HG02973 (cell line): ENCODE data around the gene IL22.

ENCODE experiments used
- ATAC-seq: cut with Tn5 transposase; IDR thresholded peaks from one replicate; pipeline ENCODE4 v1.9.1; 2021; ENCODE audit warnings: moderate library complexity; ENCODE audit not compliant: unreplicated experiment

The IL22 gene

DNA sequence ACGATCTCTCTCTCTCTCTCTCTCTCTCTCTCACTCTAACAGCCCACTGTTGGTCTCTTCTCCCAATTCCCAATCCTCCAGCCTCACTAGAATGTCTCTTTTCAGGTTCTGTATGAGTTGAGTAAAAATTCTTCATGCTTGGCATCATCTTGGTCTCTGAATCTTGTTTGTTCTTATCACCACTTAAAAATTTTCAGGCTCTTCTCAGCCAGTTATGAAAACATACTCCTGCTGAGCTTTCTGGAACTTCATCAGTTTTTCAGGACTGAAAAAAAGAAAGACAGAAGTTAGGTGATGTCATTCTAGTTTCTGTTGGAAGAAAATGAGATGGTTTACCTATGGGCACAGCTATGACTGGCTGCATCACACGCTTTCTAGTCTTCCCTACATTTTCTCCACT, 11.5 kb upstream of the IL22 start:
- no peak for ATAC-seq

DNA sequence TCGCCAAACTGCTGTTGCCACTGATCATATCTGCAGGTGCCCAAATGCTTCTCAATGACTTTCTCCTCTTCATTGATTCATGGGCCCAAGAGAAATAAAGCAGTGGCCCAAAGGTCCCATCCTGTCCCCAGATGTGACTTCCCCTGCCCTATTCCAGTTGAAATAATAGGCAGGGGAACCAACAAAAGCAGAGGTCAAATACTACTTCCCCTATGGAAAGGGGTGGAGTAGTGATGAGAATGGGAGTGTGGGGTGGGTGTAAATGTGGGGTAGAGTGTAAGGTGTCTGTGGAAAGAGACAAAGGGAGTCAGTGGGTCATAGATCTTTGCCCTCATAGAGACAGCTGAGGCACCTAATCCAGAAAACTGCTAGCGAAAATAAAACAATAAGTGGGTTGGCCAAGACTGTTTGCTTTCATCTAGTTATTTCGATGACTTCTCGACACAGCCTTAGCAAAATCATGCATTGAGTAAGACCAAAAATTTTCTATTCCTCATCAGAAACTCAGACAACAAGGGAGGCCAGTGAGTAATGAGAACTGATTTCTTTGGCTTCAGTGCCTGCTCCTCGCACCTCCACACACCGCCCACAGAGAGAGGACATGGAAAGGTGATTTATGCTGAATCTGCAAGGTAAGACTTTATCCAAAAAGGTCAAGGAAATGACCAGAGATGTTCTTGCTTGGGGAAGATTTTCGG, 10.9 kb upstream of the IL22 start:
- ATAC-seq: no peak

DNA sequence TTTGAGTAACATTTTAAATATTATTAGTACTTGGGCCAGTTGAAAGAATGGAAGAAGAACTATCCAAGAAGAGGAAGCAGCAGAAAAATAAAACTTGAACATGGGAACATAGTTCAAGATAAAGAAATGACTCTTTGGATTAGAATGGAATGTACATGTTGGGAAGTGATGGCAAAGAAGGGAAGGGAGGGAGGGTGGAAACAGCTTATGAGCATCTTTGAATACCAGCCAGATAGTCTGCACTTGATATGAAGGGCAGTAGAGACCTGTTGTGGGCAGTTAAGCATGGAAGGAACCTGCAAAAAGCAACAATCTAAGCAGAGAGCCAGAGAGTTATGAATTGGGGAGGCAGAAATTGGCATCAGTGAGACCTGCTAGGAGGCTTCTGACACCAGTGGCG, 10.0 kb upstream of the IL22 start:
- ATAC-seq: no peak

DNA sequence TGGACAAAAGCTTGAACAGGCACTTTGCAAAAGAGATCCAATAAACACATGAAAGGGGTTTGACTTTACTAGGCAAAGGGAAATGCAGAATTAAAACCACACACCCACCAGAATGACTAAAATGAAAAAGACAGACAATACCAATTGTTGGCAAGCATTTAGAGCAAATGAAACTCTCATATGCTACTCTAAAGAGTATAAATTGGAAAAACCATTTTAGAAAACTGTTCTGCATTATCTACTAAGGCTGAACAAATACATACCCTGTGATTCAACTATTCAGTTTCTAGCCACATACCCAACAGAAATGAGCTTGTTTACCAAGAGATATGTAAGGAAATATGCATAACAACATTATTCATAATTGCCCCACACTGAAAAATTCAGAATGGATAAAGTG, 8.5 kb upstream of the IL22 start:
- no peak for ATAC-seq

DNA sequence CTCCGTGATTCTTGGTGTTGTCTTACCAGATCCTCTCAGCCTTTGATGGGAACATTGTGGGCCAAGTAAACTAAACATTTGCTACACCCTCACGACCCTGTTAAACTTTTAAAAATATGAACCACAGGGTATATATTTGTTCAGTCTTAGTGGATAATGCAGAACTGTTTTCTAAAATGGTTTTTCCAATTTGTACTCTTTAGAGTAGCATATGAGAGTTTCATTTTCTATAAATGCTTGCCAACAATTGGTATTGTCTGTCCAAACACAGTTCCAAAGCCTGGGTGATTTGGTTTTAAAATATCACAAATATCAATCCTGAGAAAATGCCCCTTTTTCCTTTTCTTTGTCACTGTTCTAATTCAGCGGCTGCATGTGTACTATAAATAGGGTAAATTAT, 6.7 kb upstream of the IL22 start:
- ATAC-seq: no peak

GRCh38 chr12:68259318-68259940, 6.0 kb upstream of the IL22 start:
- no peak for ATAC-seq

- ATAC-seq: no peak
Measured at GRCh38 chr12:68252077-68252476, 1.3 kb downstream of the IL22 start.

- ATAC-seq: no peak
Measured at GRCh38 chr12:68250454-68250853, 3.0 kb downstream of the IL22 start.

DNA sequence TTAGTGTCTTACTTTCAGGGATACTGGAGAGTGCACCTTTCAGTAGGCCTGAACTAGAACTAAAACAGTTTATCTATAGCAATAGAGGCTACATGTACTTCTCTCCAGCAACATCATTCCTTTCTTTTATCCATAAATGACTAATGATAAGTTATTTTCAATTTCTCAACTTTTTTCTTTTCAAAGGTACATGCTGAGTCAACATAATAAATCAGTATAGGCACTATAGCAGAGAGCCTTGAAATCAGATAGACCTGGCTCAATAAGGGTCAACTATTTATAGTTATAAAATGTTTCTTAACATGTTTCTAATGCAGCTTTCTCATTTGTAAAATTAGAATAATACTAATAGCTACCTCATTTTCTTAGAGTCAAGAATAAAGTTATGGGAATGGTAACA, 5.6 kb downstream of the IL22 start:
- no peak for ATAC-seq

- no peak for ATAC-seq
Measured at GRCh38 chr12:68246350-68246749, 7.1 kb downstream of the IL22 start.

GRCh38 chr12:68245180-68246021, 8.0 kb downstream of the IL22 start:
- no peak for ATAC-seq

DNA sequence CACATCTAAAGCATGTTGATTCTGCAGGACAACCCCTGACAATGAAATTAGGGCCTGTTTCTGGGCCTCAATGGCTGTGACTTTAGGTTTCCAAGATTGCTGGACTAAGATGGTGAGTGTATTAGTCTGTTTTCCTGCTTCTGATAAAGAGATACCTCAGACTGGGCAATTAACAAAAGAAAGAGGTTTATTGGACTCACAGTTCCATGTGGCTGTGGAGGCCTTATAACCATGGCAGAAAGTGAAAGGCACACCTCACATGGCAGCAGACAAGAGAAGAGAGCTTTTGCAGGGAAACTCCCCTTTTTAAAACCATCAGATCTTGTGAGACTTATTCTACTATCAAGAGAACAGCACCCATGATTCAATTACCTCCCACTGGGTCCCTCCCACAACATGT, 10.6 kb downstream of the IL22 start:
- no peak for ATAC-seq

- ATAC-seq: peak; percentile 99
Measured at GRCh38 chr12:68240975-68241374, 12.4 kb downstream of the IL22 start.

- ATAC-seq: no peak
Measured at GRCh38 chr12:68240079-68240478, 13.3 kb downstream of the IL22 start.

DNA sequence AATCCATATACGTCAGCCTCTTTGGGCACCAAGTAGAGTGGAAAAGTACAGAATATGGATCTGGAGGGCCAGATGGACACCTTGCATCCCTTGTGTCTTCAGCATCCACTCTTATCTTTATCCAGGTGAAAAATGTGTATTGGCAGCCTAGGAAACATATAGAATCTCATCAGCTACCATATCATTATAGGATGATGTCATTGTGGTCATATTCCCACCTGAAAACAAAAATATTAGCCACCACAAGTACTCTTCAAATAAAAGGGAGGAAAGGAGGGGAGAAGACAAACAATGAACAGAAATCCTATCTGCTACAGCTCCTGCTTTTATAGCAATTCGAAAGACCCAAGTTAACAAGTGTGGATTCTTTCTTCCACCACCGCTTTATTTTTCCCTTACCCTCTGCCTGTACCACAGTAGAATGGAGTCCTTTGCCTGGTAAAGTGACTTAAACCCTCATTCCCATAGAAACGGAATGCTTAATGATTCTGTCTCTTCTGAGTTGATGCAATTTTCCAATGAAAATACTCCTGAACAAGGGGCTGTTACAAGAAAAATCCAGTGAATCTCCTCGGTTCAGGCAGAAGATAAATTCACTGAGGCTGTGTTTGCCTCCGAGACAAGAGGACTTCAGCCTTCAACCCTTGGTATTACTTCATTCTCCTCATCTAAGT, 14.0 kb downstream of the IL22 start:
- no peak for ATAC-seq

GRCh38 chr12:68237619-68238018, 15.8 kb downstream of the IL22 start:
- ATAC-seq: no peak

- no peak for ATAC-seq
Measured at GRCh38 chr12:68237078-68237477, 16.3 kb downstream of the IL22 start.

GRCh38 chr12:68236421-68237059, 16.9 kb downstream of the IL22 start:
- ATAC-seq: peak; percentile 59

DNA sequence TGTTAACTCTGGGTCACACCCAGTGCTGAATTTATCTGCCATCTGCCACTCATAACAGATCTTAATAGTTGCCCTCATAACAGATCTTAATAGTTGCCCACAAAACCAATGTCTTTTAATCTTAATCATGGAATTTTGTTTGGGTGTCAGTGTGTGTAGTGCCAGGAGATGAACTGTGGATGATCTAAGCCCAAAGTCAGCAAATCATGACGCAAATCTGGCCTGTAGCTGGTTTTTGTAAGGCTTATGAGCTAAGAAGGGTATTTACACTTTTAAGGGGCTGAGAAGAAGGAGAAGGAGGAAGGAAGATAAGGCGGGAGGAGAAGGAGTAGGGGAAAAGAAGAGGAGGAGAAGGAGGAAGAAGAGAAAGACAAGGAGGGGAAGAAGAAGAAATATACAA, 17.8 kb downstream of the IL22 start:
- ATAC-seq: no peak

GRCh38 chr12:68234140-68234539, 19.3 kb downstream of the IL22 start:
- no peak for ATAC-seq

- ATAC-seq: no peak
Measured at GRCh38 chr12:68233498-68233897, 19.9 kb downstream of the IL22 start.
